ENCODE results near the gene PNKP. TPM values are rescaled to one million over a fixed set of nuclear protein-coding genes. Genes with fewer than 3 reads are reported as not detected.

PNKP gene
- total and polyA plus RNA-seq, 2 of the 8 experiments (the other 6 are each of a cell fraction or from before 2014, with no cell fraction given): 45.8 to 105 TPM

DNA sequence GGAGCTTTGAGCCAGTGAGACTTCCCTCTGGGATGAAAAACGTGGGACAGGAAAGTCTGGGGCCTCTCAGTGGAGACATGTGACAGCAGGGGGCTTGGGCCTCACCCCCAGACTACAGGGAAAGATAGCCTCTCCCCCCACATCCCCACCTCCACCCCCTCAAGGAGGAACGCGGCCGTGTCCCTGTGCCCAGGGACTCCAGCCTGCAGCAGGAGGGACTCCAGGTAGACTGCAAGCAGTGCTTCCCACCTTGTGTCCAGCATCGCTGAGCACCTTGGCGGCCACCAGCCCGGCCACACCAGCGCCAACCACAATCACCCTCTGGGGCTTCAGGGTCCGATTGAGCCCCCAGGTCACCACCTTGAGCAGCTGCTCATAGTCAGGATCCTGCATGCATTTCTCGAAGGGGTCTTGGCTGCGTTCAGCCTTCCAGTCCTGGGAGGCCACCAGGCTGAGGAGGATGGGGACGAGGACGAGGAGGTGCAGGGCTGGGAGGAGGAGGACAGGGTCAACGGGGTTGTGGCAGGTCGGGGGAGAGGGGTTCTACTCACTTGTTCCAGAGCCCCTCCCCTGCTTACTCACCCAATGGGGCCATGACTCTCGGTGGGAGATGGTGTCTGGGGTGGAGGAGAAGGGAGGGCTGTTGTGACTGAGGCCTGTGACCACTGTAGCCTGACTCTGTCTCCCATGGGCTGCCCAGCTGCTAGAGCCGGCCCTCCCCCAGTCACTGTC lies 28.4 kb upstream of the PNKP start:
- Histone ChIP-seq H4K5ac (ENCODE audit: insufficient read length, low read depth, low read length) (no peak overlapping the region), H4K91ac (replicated peaks; ENCODE audit: insufficient read length, low read length) (no peak overlapping the region), H2AK5ac (ENCODE audit: low read depth, low read length) (no peak overlapping the region), H3K9ac (replicated peaks in 1 of 4; ENCODE audit: extremely low read depth in 1 of 4, low read depth in 3 of 4, low read length in 3 of 4) (no peak overlapping the region), H2BK15ac (ENCODE audit: low read length) (0 out of 2 replicates have a peak overlapping the region, but pooled peaks have one; percentile 88), H3K4me2 (ENCODE audit: insufficient read depth in 1 of 2, low read depth in 2 of 2, low read length in 2 of 2) (no peak overlapping the region), H4K20me1 (replicated peaks in 1 of 2; ENCODE audit: control insufficient read depth in 1 of 2, insufficient read depth in 2 of 2, low read length in 2 of 2) (peaks cover 0 to 1% of the 10 kb centered on the region in 2 experiments), H3K4me1 (replicated peaks in 1 of 4; ENCODE audit: control insufficient read depth in 3 of 4, insufficient read depth in 4 of 4, low read length in 3 of 4) (peaks cover 0 to 12% (median 7%) of the 10 kb centered on the region in 4 experiments; a peak in 4 of 7 replicates), H4K8ac (ENCODE audit: extremely low read depth, insufficient read depth, low read length) (no peak overlapping the region), H3K23me2 (ENCODE audit: low read depth, low read length) (no peaks in the 10 kb centered on the region; the same call in 1 of the 2 replicates), H3K27me3 (replicated peaks in 1 of 4; ENCODE audit: control insufficient read depth in 3 of 4, extremely low read depth in 1 of 4, insufficient read depth in 3 of 4, low read length in 3 of 4) (peaks cover 0 to 3% (median 0%) of the 10 kb centered on the region in 4 experiments; a peak in 1 of 7 replicates), H3K14ac (ENCODE audit: insufficient read length) (no peak overlapping the region), H3K27ac (ENCODE audit: low read depth, low read length) (no peak overlapping the region), H3K79me2 (ENCODE audit: control insufficient read depth in 1 of 2, insufficient read depth in 2 of 2, low read length in 2 of 2) (no peaks in the 10 kb centered on the region), H2BK5ac (ENCODE audit: low read depth, low read length) (no peak overlapping the region), H2AFZ (ENCODE audit: low read length) (no peak overlapping the region), H3K4ac (replicated peaks; ENCODE audit: insufficient read length, low read depth, low read length) (no peak overlapping the region), H3K56ac (replicated peaks; ENCODE audit: insufficient read length, low read depth, low read length) (no peak overlapping the region), H3K18ac (ENCODE audit: extremely low read depth, low read length) (no peak overlapping the region), H2BK20ac (ENCODE audit: low read length) (no peak overlapping the region), H3K23ac (ENCODE audit: insufficient read length) (no peak overlapping the region), H3K9me3 (ENCODE audit: insufficient read depth in 2 of 2, low read depth in 1 of 2, low read length in 1 of 2) (no peaks in the 10 kb centered on the region), H3K79me1 (ENCODE audit: low read depth, low read length) (no peaks in the 10 kb centered on the region), H3K36me3 (ENCODE audit: control insufficient read depth in 2 of 4, insufficient read depth in 4 of 4, low read length in 3 of 4) (no peaks in the 10 kb centered on the region), H2BK12ac (ENCODE audit: low read depth, low read length) (no peak overlapping the region), H3K4me3 (ENCODE audit: extremely low read depth in 1 of 4, insufficient read depth in 2 of 4, low read depth in 3 of 4, low read length in 4 of 4) (no peak overlapping the region), H2BK120ac (replicated peaks; ENCODE audit: low read depth, low read length) (no peak overlapping the region)
- ChIA-PET POLR2A (ENCODE audit: partially characterized antibody) (interaction anchor here (0.9 to 9.5 kb wide), 10 partner anchors 9 to 33 kb away, joined by 3 to 82 read pairs (median 4); partner anchors contain the start of genes AKT1S1, ATF5, NUP62 and TBC1D17), CTCF (ENCODE audit: partially characterized antibody) (interaction anchor here (0.9 to 2.7 kb wide), 5 partner anchors 16 to 42 kb away, joined by 3 to 15 read pairs (median 4); no protein-coding TSS in a partner anchor)
- TF ChIP-seq JUN (IDR thresholded peaks at IDR 0.05; ENCODE audit: low read depth, low read length) (no peak), BACH1 (IDR thresholded peaks at IDR 0.05; ENCODE audit: low read length) (no peak)
- FAIRE-seq: no peak
- no peak for DNase-seq (ENCODE audit: low read depth in 1 of 2, low spot score in 2 of 2)
- 81% methylated on average over 16 of the region's 17 CpGs; no CpG with 5 or more reads in 1 of the 2 experiments for WGBS, 2 experiments (ENCODE audit: extremely low coverage in 1 of 2, insufficient coverage in 1 of 2, insufficient read length in 1 of 2, insufficient replicate concordance in 2 of 2, low coverage in 1 of 2, low lambda C conversion rate in 2 of 2, missing lambda C conversion rate in 1 of 2)

All from H1 (cell line).